ENCODE results near the gene PTPRT. TPM values are rescaled to one million over a fixed set of nuclear protein-coding genes. Genes with fewer than 3 reads are reported as not detected.

Gene PTPRT
- total and polyA plus RNA-seq, 2 of the 13 experiments (the other 11 are each of a cell fraction or from before 2014, with no cell fraction given), result under 0.01 to 0.09 TPM

- TF ChIP-seq ZNF124 (CRISPR knock-in tag; IDR thresholded peaks at IDR 0.05), result no peak
- TF ChIP-seq AGO1 (IDR thresholded peaks at IDR 0.05; ENCODE audit: low read depth, low read length, poor library complexity, severe bottlenecking), result no peak
- TF ChIP-seq ZNF619 (CRISPR knock-in tag; IDR thresholded peaks at IDR 0.05), result no peak
- no peak for TF ChIP-seq ATRX (CRISPR knock-in tag; IDR thresholded peaks at IDR 0.05; ENCODE audit: borderline replicate concordance)
- TF ChIP-seq SOX6 (IDR thresholded peaks at IDR 0.05), result no peak
- peak; percentile 74 for TF ChIP-seq SOX6 (CRISPR knock-in tag; IDR thresholded peaks at IDR 0.05)
- TF ChIP-seq KDM3A (CRISPR knock-in tag; IDR thresholded peaks at IDR 0.05; ENCODE audit: low read depth), result no peak
- no peak for TF ChIP-seq SNRNP70 (IDR thresholded peaks at IDR 0.05; ENCODE audit: low read depth, low read length)
- no peak for TF ChIP-seq ZNF337 (CRISPR knock-in tag; IDR thresholded peaks at IDR 0.05; ENCODE audit: borderline replicate concordance, low read depth)
- no peak for TF ChIP-seq ZBTB21 (CRISPR knock-in tag; IDR thresholded peaks at IDR 0.05)
- TF ChIP-seq RELA (CRISPR knock-in tag; IDR thresholded peaks at IDR 0.05), result no peak
- TF ChIP-seq DDIT3 (CRISPR knock-in tag; IDR thresholded peaks at IDR 0.05), result no peak
- no peak for TF ChIP-seq ZNF280D (CRISPR knock-in tag; IDR thresholded peaks at IDR 0.05)
- peak; percentile 76; the same call in 1 of the 2 replicates for TF ChIP-seq ONECUT2 (CRISPR knock-in tag; IDR thresholded peaks at IDR 0.05)
- no peak for TF ChIP-seq ZNF382 (CRISPR knock-in tag; IDR thresholded peaks at IDR 0.05; ENCODE audit: borderline replicate concordance)
- no peak for TF ChIP-seq ZNF646 (CRISPR knock-in tag; IDR thresholded peaks at IDR 0.05)
- TF ChIP-seq CREB1 (IDR thresholded peaks at IDR 0.05), result no peak
- peak; percentile 40; the same call in 1 of the 2 replicates for TF ChIP-seq CREB1 (CRISPR knock-in tag; IDR thresholded peaks at IDR 0.05)
- no peak for TF ChIP-seq SKIL (CRISPR knock-in tag; IDR thresholded peaks at IDR 0.05; ENCODE audit: borderline replicate concordance)
Observed at GRCh38 chr20:42957018-42957703, 232.5 kb downstream of the PTPRT start (continued).
